ENCODE data around the gene MYCBPAP.
A peak's percentile ranks its signal among the peaks of the same experiment; 100 is the strongest.

The MYCBPAP gene

DNA sequence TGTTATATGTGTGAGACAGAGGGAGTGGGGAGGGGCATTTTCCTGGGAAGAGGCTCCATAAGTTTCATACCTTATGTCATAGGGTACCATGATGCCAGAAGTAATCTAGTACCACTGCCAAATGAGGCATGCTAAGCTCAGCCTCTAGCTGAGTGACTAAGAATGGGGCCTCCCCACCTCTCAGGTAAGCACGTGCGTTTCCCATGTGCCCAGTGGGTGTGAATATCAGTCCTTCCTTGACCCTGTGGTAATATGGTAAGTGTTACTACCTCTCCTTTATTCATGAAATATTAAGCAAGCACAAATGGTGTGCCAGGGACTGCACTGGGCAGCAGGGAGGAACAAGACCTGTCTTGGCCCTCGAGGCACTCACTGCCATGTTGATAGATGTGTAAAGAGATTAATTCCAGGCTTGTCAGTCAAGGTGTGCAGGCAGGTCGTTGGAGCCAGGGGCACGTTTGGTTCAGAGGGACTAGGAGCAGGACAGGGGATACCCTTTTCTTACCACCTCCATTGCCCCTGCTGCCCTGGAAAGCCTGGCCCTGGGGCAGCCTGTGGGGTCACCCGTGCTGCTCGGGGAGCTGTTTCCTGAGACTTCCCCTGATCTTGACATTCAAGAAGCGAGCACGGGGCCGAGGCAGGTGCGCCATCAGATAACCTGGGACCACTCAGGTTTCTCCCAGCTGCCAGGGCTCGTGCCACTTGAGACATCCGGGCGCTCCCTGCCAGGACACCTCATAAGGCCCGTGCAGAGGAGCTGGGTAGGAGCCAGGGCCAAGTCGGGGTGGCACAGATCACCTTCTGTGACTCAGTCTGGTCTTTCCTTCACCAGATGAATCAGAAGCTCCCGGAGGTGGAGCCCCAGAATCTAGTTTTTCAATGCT lies 20.8 kb upstream of the MYCBPAP start:
- no peak for DNase-seq

DNA sequence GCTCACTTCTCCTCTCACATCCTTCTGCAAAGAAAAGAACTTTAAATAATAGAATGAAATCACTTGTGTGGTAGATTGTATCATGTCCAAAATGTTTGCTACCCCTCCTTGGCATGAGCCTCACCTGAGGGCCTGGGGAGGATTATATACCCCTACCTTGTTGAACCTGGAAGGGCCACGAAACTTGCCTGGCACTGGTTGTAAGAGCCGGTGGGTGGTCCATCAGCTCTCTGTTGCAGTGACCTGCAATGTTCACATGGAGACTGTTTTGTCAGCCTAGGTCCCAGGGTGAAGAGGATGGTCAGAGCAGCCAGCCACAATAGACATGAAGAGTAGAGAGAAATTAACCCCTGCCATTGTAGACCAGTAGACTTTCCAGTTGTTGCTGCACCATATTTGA lies 19.4 kb upstream of the MYCBPAP start:
- DNase-seq: no peak

DNA sequence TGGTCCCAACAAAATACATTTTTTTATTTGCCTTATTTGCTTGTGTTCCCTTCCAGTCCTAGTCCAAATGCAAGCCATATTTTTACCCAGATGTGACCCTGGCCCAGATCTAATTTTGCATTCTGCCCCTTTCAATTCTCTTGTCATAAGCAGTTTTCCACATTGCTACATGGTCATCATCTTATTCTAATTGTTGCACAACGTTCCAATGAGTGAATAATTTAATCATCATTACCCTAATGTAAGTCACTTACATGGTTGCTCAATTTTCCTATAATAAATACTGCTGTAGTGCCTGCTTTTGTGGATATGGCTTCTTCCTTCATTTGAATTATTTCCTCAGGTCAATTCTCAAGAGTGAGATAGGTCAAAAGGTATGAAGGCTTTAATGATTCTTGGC lies 16.7 kb upstream of the MYCBPAP start:
- no peak for DNase-seq

DNA sequence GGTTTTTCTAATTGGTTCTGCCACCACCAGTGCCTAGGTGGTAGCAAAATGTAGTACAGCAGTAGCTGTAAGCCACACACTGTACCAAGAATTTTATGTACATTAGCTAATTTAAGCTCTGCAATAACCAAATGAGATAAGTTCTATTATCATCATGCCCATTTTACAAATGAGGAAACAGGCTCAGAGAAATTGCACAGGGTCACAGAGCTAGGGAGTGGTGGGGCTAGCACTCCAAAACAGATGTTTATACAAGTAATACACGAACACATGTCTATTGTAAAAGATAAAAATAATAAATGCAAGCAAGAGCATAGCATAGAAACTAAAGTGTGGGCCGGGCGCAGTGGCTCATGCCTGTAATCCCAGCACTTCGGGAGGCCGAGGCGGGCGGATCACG lies 16.0 kb upstream of the MYCBPAP start:
- DNase-seq: no peak

DNA sequence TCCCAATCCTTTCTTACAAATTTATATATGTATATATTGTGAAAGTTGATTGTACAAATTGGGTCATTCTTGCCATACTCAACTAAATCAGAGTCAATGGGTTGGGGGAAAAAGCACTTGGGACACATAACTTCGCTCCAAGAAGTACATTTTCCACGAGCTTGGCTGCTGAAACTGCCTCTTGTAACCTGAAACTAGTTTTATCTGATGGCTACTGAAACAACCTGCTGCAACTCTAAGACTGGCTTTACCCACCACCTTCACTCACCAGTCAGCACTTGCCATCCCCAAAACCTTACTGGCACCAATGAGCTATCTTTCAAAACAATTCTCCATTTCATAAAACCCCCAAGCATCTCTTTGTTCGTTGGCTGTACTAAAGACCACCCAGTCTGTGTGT lies 14.5 kb upstream of the MYCBPAP start:
- no peak for DNase-seq

DNA sequence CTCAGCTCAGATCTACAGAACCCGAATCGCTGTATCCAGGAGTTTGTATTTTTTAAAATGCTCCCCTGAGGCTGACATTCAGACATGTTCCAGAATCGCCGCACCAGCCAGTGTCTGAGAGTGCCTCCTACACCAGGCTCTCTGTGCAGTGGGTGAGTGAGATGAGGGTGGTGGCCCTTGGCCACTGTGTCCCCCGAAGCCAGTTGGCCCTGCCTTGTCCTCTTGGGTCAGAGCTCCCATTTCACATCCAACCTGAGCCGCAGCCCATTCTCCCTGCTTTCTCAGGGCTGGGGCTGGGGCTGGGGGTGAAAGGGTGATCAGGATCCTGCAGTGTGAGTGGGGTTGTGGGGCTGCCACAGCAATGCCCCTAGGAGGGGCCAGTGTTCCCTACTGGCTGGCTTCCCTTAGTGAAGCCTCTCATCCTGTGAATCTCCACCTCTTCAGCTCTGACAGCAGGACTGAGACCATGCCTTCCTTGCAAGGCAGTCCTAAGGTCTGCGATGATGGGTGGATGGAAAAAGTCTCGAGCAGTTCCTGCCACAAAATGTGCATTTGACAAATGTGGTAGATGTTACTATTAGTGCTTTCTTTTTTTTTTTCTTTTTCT lies 12.9 kb upstream of the MYCBPAP start:
- DNase-seq: no peak

DNA sequence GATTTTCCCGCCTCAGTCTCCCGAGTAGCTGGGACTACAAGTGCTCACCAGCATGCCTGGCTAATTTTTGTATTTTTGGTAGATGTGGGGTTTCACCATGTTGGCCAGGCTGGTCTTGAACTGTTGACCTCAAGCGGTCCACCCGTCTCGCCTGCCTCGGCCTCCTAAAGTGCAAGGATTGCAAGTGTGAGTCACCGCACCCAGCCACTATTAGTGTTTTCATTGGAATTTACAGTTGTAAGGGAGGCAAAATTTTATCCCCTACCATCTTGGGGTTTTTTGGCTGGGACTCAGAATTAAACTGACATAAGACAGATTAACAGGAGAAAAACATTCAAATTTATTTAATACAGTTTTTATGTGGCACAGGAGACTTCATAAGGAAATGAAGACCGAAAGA lies 12.3 kb upstream of the MYCBPAP start:
- DNase-seq: no peak

DNA sequence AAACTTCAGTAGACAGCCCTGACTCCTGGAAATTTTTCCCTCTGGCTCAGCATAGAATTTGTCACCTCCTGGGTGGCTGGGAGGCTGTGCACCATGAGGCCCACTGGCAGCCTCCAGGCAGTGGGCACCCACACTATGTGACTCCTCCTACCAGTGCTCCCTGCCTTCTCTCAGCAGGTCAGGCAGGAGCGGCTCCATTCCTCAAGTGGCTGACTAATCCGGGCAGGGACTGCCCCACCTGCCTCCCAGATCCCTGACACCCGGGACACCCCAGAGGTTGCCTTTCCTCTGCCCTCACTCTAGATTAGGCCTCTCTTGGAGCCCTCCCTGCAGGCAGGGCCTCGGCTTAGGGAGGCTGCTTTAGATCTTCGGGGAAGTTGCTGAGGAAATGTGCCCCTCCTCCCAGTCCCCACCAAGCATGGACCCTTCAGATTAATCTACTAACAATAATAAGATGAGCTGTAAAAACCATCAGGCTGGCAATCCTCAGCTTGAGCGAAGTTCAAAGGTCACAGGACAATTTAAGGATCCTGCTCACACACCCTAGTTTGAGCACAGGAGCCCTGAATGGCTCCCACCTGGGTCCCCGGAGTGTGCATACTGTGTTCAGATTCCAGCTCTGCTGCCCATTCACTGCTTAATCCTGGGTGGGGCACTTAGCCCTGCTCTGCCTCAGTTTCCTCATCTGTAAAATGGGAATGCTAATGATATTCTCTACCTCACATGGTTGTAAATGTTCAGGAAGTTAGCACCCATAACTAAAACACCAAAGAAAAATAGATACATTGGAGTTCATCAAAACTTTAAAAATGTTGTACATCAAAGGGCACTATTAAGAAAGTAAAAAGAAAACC lies 10.0 kb upstream of the MYCBPAP start:
- no peak for DNase-seq

DNA sequence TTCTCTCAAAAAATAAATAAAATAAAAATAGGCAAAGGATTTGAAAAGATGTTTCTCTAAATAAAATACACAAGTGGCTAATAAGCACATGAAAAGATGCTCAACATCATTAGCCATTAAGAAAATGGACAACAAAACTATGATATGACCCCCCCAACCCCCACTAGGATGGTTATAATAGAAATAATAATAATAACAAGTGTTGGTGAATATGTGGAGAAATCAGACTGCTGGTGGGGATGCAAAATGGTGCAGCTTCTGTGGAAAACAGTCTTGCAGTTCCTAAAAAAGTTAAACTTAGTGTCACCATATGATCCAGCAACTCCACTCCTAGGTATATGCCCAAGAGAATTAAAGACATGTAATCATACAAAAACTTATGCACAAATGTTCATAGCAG lies 9.0 kb upstream of the MYCBPAP start:
- DNase-seq: no peak

DNA sequence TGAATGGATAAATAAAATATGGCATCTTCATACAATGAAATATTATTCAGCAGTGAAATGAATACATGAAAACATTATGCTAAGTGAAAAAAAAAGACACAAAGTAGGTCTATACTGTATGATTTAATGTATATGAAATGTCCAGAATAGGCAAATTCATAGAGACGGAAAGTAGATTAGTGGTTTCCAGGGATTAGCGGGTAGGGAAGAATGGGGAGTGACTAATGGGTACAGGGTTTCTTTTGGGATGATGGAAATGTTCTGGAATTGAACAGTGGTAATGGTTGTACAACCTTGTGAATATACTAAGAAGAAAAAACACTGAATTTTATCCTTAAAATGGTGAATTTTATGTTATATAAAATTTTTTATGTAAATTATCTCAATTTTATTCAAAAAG lies 8.5 kb upstream of the MYCBPAP start:
- no peak for DNase-seq

DNA sequence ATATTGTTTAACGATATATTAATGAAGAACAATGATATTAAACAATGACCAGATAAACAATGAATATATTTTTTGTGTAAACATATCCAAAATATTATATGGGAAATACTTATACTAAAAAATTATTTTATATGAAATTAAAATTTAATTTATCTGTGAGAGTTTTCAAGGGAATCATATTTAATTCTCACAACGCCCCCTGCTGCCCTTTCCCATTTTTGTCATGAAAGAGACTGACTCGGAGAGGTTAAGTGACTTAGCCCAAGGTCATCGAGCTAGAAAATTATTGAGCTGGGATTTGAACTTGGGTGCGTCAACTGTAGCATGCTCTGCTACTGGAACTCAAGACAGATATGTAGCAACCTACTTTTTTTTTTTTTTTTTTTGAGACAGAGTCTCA lies 7.2 kb upstream of the MYCBPAP start:
- peak; percentile 40 for DNase-seq

DNA sequence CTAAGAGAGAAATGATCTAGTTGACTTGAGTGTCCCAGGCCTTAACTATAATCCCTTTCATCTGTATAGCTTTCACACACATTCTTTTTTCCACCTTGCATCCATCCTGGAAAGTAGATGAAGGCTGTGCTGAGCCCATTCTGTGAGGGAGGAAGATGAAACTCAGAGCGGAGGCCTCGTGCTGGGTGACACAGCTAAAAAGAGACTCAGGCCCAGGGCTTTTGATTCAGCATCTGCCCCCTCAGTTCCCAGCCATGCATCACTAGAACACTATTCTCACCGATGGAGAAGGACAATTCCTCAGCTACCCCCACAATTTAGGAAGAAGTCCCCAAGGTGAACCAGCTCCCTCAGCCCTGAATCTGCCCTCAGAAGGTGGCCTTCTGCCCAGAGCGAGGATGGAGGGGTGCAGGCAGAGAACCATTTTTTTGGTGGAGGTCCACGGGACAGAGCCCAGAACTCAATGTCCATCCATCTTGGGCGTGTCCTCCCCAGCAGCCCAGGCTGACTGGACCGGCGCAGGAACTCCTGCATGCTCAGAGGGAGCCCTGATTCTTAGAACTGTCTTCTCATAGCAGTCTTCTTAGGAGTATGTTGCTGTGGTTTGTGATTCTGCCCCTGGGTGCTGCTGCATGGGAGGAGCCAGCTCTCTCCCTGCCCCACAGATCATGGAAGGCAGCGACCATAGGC lies 5.8 kb upstream of the MYCBPAP start:
- DNase-seq: no peak

DNA sequence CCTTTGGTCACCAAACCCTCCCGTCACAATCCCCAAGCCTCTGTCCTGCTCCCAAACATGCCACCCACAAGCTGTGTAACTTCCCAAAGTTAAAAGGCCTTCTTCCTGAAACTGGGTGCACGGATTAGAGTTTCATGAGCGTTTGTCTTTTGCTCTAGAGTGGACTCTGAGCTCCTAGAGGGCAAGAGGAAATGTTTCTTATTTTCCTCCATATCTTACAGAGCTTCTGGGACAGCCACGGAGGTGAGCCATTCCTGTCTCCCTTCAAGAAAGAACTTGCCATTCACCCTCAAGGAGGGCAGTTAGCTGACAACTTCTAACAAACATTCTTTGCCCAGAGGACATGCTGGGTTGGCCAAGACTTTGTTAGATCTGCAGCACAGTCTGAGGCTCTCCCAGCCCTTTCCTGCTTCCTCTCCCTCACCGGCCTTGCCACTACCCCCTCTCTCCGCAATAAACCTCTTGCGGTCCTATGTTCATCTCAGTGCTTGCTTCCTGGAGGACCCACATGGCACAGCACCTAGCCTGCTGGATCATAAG lies 2.6 kb upstream of the MYCBPAP start:
- no peak for DNase-seq

DNA sequence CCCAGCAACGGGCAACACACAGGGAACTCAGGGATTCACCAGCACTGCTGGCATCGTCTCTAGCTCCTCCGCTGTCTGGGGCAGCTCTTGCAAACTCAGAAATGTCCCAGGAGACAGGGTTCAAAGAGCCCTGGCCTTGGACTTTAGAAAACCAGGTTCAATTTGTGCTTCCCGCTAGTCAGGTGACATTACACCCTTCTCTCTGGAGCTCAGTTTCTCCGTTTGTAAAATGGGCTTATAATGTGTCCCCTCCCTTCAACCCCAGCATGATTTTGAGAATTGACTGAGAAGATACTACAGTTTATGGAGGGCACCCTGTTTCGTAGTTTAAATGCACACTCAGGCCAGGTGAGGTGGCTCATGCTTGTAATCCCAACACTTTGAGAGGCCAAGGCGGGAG lies 1.9 kb upstream of the MYCBPAP start:
- DNase-seq: no peak

DNA sequence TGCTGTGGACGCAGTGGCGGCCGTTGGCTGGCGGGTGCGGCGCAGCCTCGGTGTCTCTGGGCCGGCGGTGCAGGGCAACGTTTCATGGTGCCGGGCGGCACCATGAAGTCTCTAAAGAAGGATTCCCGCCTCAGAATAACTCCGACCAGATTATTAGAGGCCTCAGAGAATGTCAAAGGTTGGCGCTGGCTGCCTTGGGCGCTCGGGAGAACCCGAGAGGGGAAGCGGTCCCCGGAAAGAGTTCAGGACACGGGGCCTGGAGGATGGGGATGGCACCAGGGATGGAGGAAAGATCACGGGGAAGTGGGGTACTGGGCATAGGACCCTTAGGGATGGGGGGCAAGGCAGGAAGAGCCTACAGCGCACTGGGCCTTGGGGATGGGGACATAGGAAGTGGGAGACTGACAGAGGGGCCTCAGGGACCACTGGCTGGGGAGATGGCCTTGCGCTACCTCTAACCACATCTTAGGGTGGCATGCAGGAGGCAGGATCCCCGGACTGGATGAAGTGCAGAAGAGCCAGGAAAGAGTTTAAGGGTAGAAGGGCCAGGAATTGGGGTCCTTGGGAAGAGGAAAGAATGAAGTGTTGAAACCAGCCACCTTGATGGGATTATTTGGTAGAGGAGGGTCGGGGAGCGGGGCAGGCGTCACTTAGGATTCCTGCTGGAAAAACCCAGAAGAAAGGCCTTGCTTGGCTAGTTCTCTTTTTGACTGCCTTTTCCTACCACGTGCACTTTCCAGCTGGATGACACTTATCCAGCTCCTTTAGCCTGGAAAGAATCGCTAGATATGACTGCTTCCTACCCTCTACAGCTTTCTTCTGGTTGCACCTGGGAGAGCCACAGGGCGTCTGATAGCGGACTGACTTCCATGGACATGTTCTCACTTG lies 578 bp downstream of the MYCBPAP start:
- DNase-seq: no peak

DNA sequence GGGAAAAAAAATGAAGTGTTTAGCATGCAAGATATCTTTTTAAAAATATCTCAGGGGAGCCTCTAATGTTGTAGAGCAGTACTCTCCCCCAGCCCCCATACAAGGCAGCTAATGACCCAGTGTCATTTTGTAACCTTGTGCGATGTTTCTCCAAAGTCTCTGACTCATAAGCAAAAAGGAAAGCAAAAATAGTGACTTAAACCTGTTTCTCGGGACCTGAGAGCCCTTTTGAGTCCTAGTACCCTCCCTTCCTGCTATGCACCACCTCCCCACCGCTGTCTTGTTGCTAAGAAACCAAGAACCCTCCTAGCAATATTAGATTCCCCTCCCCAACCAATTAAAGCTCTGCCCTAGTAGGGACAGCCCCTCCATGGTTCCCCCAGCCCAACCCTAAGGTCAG lies 2.8 kb downstream of the MYCBPAP start:
- peak; percentile 35 for DNase-seq

DNA sequence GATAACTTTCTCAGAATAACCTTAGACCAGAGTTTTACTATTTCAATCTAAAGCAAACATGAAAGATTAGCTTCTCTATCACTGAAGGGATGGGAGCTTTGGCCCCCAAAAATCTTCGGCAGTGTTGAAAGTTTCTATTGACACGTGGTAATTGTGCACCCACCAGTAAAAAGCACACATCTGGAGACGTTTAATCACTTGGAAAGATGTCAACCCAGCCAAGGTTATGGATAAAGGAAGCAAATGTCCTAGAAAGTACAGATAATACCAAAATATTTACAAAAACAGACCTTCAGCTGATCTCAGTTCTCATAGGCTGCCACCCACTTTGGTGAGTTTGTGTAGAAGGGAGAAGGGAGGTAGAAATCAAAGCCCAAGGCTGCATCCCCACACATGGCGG lies 5.3 kb downstream of the MYCBPAP start:
- no peak for DNase-seq

DNA sequence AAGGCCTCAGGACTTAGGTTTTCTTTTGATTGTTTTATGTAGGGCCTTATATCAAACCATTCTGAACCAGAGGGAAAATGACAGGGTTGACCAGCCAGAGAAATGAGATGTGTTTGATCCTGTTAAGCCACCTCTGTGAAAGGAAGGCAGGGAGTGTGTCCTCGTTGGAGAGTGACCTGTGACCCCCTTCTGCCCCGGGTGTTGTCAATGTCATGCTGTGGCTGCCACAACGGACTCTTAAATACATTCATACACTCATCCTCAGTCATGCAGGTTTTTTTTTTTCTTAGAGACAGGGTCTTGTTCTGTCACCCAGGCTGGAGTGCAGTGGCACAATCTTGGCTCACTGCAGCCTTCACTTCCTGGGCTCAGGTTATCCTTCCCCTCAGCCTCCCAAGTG lies 6.1 kb downstream of the MYCBPAP start:
- DNase-seq: no peak

DNA sequence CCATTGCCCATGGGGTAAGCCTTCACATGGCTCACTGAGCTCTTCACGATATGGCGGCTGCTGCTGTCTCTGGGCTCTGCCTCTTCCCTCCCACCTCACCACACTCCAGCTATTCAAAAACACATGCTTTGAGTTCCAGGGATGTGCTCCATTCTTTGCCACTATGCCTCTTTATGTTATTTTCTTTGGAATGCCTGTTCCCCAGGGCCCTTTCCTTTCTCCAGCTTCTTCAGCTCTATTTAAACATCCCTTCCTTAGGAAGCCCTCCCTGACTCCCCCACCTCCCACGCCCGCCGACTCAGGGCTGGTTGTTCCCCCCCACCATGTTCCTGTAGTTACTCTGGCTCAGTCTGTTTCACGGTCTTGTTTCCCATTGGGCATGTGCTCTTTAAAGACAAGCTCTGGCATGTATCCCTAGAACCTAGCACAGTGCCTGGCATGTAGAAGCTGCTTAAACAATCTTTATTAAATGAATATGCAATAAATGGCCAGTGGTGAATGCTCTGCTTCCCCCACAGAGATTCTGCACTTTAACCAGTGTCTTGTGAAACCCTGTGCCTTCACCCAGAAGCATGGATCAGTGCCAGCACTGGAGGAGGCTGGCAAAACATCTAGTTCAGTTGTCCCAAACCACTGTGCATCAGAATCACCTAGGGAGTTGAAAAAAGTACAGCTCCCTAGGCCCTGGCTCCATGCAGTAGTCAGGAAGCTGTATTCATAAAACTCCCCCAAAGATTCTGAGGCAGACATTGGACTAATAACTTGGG lies 6.9 kb downstream of the MYCBPAP start:
- no peak for DNase-seq

DNA sequence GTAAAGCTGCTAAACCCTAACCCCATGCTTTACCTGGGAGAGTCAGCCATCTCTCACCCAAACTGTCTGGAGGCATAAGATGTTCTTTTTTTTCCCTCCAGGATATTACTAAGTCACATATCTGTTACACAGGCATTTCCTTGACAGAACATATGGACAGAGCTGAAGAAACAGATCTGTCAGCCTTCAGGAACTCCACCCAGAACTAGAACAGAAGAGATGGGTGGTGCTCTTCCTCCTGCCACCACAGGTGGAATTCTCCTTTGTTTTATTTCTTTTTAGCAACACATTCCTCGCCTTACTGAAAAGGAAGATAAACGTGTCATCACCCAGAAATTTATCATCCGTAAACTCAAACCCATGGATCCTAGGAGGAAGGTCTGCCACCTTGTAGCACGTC lies 8.8 kb downstream of the MYCBPAP start:
- no peak for DNase-seq
